Measurements from ENCODE around the gene THRB. TPM values are rescaled to one million over a fixed set of nuclear protein-coding genes. Genes with fewer than 3 reads are reported as not detected.
A peak's percentile ranks its signal among the peaks of the same experiment; 100 is the strongest.
"Not testable (repeated sequence)": the region's sequence is repeated elsewhere in the genome, so short reads cannot be mapped to it uniquely, and the experiment has no call there.

THRB gene
- total and polyA plus RNA-seq, 2 experiments from 2014 or later = 26.8 to 60.0 TPM

DNA sequence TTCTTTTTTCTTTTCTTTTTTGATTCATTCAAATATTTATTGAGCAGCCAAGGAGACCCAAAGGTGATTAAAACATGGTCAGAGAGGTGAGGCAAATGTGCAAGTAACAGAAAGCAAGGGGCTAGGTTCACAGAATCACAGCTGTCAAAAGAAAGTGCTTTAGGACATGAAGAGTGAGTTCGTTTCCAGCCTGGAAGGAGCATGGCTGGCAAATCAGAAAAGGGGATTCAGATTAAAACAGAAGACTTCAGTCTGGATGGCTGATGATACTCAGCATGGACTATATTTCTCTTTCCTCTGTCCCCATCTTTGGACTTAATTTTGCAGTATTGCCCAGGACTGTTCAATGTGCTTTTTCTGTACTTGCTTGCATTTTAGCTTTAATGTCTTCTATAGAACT, 398.4 kb downstream of the THRB start:
- Histone ChIP-seq H3K9me3 (ENCODE audit: low read depth) (no peaks in the 10 kb centered on the region), H3K4me1 (ENCODE audit: insufficient read depth) (no peaks in the 10 kb centered on the region), H3K4me2 (no peak overlapping the region), H3K27ac (no peak overlapping the region), H3K4me3 (no peak overlapping the region), H3K79me2 (no peaks in the 10 kb centered on the region), H2AFZ (no peak overlapping the region), H3K36me3 (replicated peaks; ENCODE audit: insufficient read depth, low read depth) (no peaks in the 10 kb centered on the region), H3K27me3 (no peaks in the 10 kb centered on the region), H4K20me1 (ENCODE audit: insufficient read depth, poor library complexity, severe bottlenecking) (no peaks in the 10 kb centered on the region), H3K9me2 (replicated peaks; ENCODE audit: insufficient read depth) (no peaks in the 10 kb centered on the region)
- DNase-seq (ENCODE audit: low spot score) = no peak
- WGBS (ENCODE audit: low lambda C conversion rate, missing lambda C conversion rate) = 81% methylated on average over 1 of the region's 1 CpG
- TF ChIP-seq EZH2 (IDR thresholded peaks at IDR 0.05; ENCODE audit: borderline replicate concordance) (no peak), EZH2phosphoT487 (IDR thresholded peaks at IDR 0.05; ENCODE audit: low read depth, severe bottlenecking, unreplicated experiment) (no peak)
- TF ChIP-seq, protein P1, sequence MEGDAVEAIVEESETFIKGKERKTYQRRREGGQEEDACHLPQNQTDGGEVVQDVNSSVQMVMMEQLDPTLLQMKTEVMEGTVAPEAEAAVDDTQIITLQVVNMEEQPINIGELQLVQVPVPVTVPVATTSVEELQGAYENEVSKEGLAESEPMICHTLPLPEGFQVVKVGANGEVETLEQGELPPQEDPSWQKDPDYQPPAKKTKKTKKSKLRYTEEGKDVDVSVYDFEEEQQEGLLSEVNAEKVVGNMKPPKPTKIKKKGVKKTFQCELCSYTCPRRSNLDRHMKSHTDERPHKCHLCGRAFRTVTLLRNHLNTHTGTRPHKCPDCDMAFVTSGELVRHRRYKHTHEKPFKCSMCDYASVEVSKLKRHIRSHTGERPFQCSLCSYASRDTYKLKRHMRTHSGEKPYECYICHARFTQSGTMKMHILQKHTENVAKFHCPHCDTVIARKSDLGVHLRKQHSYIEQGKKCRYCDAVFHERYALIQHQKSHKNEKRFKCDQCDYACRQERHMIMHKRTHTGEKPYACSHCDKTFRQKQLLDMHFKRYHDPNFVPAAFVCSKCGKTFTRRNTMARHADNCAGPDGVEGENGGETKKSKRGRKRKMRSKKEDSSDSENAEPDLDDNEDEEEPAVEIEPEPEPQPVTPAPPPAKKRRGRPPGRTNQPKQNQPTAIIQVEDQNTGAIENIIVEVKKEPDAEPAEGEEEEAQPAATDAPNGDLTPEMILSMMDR (IDR thresholded peaks at IDR 0.05; ENCODE audit: poor library complexity) = no peak

DNA sequence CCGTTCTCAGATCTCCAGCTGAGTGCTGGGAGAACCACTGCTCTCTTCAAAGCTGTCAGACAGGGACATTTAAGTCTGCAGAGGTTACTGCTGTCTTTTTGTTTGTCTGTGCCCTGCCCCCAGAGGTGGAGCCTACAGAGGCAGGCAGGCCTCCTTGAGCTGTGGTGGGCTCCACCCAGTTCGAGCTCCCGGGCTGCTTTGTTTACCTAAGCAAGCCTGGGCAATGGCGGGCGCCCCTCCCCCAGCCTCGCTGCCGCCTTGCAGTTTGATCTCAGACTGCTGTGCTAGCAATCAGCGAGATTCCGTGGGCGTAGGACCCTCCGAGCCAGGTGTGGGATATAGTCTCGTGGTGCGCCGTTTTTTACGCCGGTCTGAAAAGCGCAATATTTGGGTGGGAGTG, 399.8 kb downstream of the THRB start:
- H4K20me1 ChIP-seq (ENCODE audit: insufficient read depth, poor library complexity, severe bottlenecking); H3K9me3 ChIP-seq (ENCODE audit: low read depth); H3K79me2 ChIP-seq; H3K27ac ChIP-seq; H3K4me1 ChIP-seq (ENCODE audit: insufficient read depth); DNase-seq (ENCODE audit: low spot score); H3K4me2 ChIP-seq; H2AFZ ChIP-seq; H3K36me3 ChIP-seq (replicated peaks; ENCODE audit: insufficient read depth, low read depth); H3K9me2 ChIP-seq (replicated peaks; ENCODE audit: insufficient read depth); H3K4me3 ChIP-seq; H3K27me3 ChIP-seq: not testable (repeated sequence)
- WGBS (ENCODE audit: low lambda C conversion rate, missing lambda C conversion rate) = 67% methylated on average over 11 of the region's 17 CpGs

DNA sequence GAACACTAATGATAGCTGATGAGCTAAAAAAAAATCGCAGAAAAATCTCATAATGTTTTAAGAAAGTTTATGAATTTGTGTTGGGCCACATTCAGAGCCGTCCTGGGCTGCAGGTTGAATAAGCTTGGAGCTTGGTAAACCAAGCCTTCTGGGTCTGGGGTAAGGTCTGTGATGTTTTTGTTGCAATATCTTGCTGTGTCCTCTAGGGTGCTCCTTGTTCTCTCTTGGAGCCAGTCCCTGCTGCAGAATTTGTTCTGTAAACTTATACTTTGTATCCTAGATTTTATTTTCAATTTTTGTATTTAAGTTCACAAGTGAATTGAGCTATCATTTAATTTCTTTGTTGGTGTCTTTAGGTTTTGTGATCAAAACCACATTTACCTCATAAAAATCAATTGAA, 405.9 kb downstream of the THRB start:
- TF ChIP-seq, protein P1 (IDR thresholded peaks at IDR 0.05; ENCODE audit: poor library complexity) = peak; percentile 34
- TF ChIP-seq EZH2phosphoT487 (IDR thresholded peaks at IDR 0.05; ENCODE audit: low read depth, severe bottlenecking, unreplicated experiment) = no peak
- no peak overlapping the region for H2AFZ ChIP-seq
- peaks cover 15% of the 10 kb centered on the region for H3K4me1 ChIP-seq (ENCODE audit: insufficient read depth)
- no peaks in the 10 kb centered on the region for H4K20me1 ChIP-seq (ENCODE audit: insufficient read depth, poor library complexity, severe bottlenecking)
- no peaks in the 10 kb centered on the region for H3K27me3 ChIP-seq
- peak; percentile 35 for DNase-seq (ENCODE audit: low spot score)
- no peak overlapping the region for H3K27ac ChIP-seq
- no peaks in the 10 kb centered on the region for H3K79me2 ChIP-seq
- H3K36me3 ChIP-seq (replicated peaks; ENCODE audit: insufficient read depth, low read depth) = no peaks in the 10 kb centered on the region
- no peaks in the 10 kb centered on the region for H3K9me2 ChIP-seq (replicated peaks; ENCODE audit: insufficient read depth)
- 49% methylated on average over 2 of the region's 2 CpGs for WGBS (ENCODE audit: low lambda C conversion rate, missing lambda C conversion rate)
- no peak overlapping the region for H3K4me2 ChIP-seq
- H3K9me3 ChIP-seq (ENCODE audit: low read depth) = no peaks in the 10 kb centered on the region
- no peak overlapping the region for H3K4me3 ChIP-seq

DNA sequence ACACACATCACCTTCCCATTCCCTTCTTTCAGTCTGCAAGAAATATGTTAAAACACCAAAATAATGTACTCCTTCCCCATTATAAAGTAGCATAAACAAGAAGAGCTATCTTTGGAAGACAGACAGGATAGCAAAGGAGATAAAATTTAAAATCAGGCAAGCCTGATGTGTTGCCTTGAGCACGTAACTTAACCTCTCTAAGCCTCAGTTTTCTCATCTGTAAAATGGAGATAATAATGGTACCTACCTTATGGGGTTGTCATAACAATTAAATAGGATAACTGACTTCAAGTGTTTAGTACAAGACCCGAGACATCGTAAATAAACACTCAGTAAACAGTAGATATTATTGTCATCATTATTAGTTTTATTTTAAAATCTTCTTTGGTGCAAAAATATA, 407.2 kb downstream of the THRB start:
- WGBS (ENCODE audit: low lambda C conversion rate, missing lambda C conversion rate) = 93% methylated on average over 3 of the region's 3 CpGs
- H3K27me3 ChIP-seq = no peaks in the 10 kb centered on the region
- no peak for DNase-seq (ENCODE audit: low spot score)
- H3K4me3 ChIP-seq = no peak overlapping the region
- H3K9me2 ChIP-seq (replicated peaks; ENCODE audit: insufficient read depth) = no peaks in the 10 kb centered on the region
- H3K9me3 ChIP-seq (ENCODE audit: low read depth) = no peaks in the 10 kb centered on the region
- no peaks in the 10 kb centered on the region for H3K36me3 ChIP-seq (replicated peaks; ENCODE audit: insufficient read depth, low read depth)
- peak overlapping the region; percentile 63 for H3K27ac ChIP-seq
- H2AFZ ChIP-seq = peak overlapping the region; percentile 18
- H3K4me1 ChIP-seq (ENCODE audit: insufficient read depth) = peaks cover 15% of the 10 kb centered on the region
- no peaks in the 10 kb centered on the region for H4K20me1 ChIP-seq (ENCODE audit: insufficient read depth, poor library complexity, severe bottlenecking)
- TF ChIP-seq EZH2 (IDR thresholded peaks at IDR 0.05; ENCODE audit: borderline replicate concordance) = no peak
- TF ChIP-seq EZH2phosphoT487 (IDR thresholded peaks at IDR 0.05; ENCODE audit: low read depth, severe bottlenecking, unreplicated experiment) = no peak
- TF ChIP-seq, protein P1 (IDR thresholded peaks at IDR 0.05; ENCODE audit: poor library complexity) = no peak
- H3K4me2 ChIP-seq = peak overlapping the region; percentile 54
- H3K79me2 ChIP-seq = no peaks in the 10 kb centered on the region
